GM18526 (cell line): ENCODE data around the gene TBL1X.

Experiments used
- POLR2A ChIP-seq: IDR thresholded peaks from 3 replicates; pipeline ENCODE4 v1.6.1; 2011; ENCODE audit not compliant: insufficient read length; ENCODE audit errors: extremely low read depth

The TBL1X gene

GRCh38 chrX:9515489-9515888 lies 50.6 kb downstream of the TBL1X start:
- no peak for TF ChIP-seq POLR2A

- TF ChIP-seq POLR2A = no peak
Measured at GRCh38 chrX:9515973-9516538, 51.2 kb downstream of the TBL1X start.

- TF ChIP-seq POLR2A = no peak
Measured at GRCh38 chrX:9516635-9517034, 51.8 kb downstream of the TBL1X start.

GRCh38 chrX:9518051-9518450 lies 53.2 kb downstream of the TBL1X start:
- no peak for TF ChIP-seq POLR2A

GRCh38 chrX:9518889-9519288 lies 54.0 kb downstream of the TBL1X start:
- TF ChIP-seq POLR2A = no peak

- TF ChIP-seq POLR2A = no peak
Measured at GRCh38 chrX:9519546-9520216, 54.8 kb downstream of the TBL1X start.

- TF ChIP-seq POLR2A = no peak
Measured at GRCh38 chrX:9520217-9520590, 55.3 kb downstream of the TBL1X start.

- no peak for TF ChIP-seq POLR2A
Measured at GRCh38 chrX:9522378-9523155, 57.7 kb downstream of the TBL1X start.

GRCh38 chrX:9525511-9526248 lies 60.8 kb downstream of the TBL1X start:
- TF ChIP-seq POLR2A = no peak

- TF ChIP-seq POLR2A = no peak
Measured at GRCh38 chrX:9526965-9527364, 62.1 kb downstream of the TBL1X start.

GRCh38 chrX:9528498-9528897 lies 63.6 kb downstream of the TBL1X start:
- no peak for TF ChIP-seq POLR2A

- TF ChIP-seq POLR2A = no peak
Measured at GRCh38 chrX:9529223-9529622, 64.4 kb downstream of the TBL1X start.

- TF ChIP-seq POLR2A = no peak
Measured at GRCh38 chrX:9530848-9531274, 66.0 kb downstream of the TBL1X start.

GRCh38 chrX:9532349-9532748 lies 67.5 kb downstream of the TBL1X start:
- no peak for TF ChIP-seq POLR2A

- no peak for TF ChIP-seq POLR2A
Measured at GRCh38 chrX:9533611-9534010, 68.8 kb downstream of the TBL1X start.

- no peak for TF ChIP-seq POLR2A
Measured at GRCh38 chrX:9534686-9535085, 69.8 kb downstream of the TBL1X start.
